B cell (primary cell): ENCODE results near the gene ATG7. TPM values are rescaled to one million over a fixed set of nuclear protein-coding genes. Genes with fewer than 3 reads are reported as not detected.

Experiments used
- ATAC-seq: fragments of 200-7000 bp; cut with Tn5 transposase; one replicate; pipeline ENCODE4 v1.10.0; 2021; ENCODE audit warnings: low read depth, mild to moderate bottlenecking, moderate number of reproducible peaks, moderate library complexity
- CTCF ChIA-PET: fragments of 350-600 bp; sonication (Branson Sonifier 250); formaldehyde crosslinking; loops from one replicate; lab custom pipeline; 2021; ENCODE audit warnings: antibody characterized with exemption, inconsistent platforms; lab: Charles Lee
- POLR2A ChIA-PET: fragments of 350-600 bp; sonication (Branson Sonifier 250); formaldehyde crosslinking; loops from one replicate; lab custom pipeline; 2021; ENCODE audit warnings: antibody characterized with exemption; lab: Charles Lee
- DNase-seq: peaks from one replicate; pipeline ENCODE4 v3.0.0; 2013
- H2AFZ ChIP-seq: 2 replicates; pipeline ENCODE4 v1.6.1; 2012; ENCODE audit warnings: mild to moderate bottlenecking, low read depth, low read length; ENCODE audit not compliant: insufficient read depth, poor library complexity, severe bottlenecking
- H3K27ac ChIP-seq, 2 donors: 1 replicate in 1 of 2; 2 replicates in 1 of 2; pipeline ENCODE4 v1.5.1; 2012 to 2013; ENCODE audit warnings: low read length in 2 of 2, mild to moderate bottlenecking in 2 of 2, moderate library complexity in 1 of 2
- H3K27me3 ChIP-seq, 4 experiments: fragments of 200-600 bp in 1 of 4; sonication (generic) in 1 of 4; replicated peaks in 1 of 4; 1 replicate in 2 of 4; 2 replicates in 2 of 4; pipeline versions ENCODE4 v1.6.1 to v1.7.0; 2013 to 2016; ENCODE audit warnings: low read length in 3 of 4, mild to moderate bottlenecking in 2 of 4, mixed read lengths in 1 of 4, moderate library complexity in 1 of 4; ENCODE audit not compliant: insufficient read depth in 4 of 4, control insufficient read depth in 3 of 4; ENCODE audit errors: control extremely low read depth in 1 of 4
- H3K36me3 ChIP-seq, 2 experiments: replicated peaks in 1 of 2; 1 replicate in 1 of 2; 2 replicates in 1 of 2; pipeline versions ENCODE4 v1.6.1 to v1.7.1; 2013; ENCODE audit warnings: low read length in 1 of 2; ENCODE audit not compliant: insufficient read depth in 2 of 2, control insufficient read depth in 1 of 2; ENCODE audit errors: control extremely low read depth in 1 of 2, extremely low read depth in 1 of 2
- H3K4me1 ChIP-seq, 2 donors: fragments of 200-600 bp in 1 of 2; sonication (generic) in 1 of 2; 1 replicate in 1 of 2; 2 replicates in 1 of 2; pipeline versions ENCODE4 v1.5.1 to v1.6.1; 2013 to 2017; ENCODE audit warnings: low read length in 2 of 2; ENCODE audit not compliant: control insufficient read depth in 2 of 2, insufficient read depth in 2 of 2
- H3K4me2 ChIP-seq: replicated peaks from 2 replicates; pipeline ENCODE3; 2012; ENCODE audit warnings: mild to moderate bottlenecking, low read depth, low read length; ENCODE audit not compliant: poor library complexity, severe bottlenecking
- H3K4me3 ChIP-seq, 5 experiments: fragments of 200-600 bp in 1 of 5; sonication (generic) in 1 of 5; 1 replicate in 3 of 5; 2 replicates in 2 of 5; pipeline versions ENCODE4 v1.5.1 to v1.7.0; 2011 to 2016; ENCODE audit warnings: low read length in 4 of 5, mild to moderate bottlenecking in 4 of 5, low read depth in 2 of 5, control low read depth in 1 of 5, moderate library complexity in 1 of 5; ENCODE audit not compliant: insufficient read depth in 1 of 5; ENCODE audit errors: control extremely low read depth in 1 of 5, extremely low read depth in 1 of 5
- H3K79me2 ChIP-seq: fragments of 200-600 bp; sonication (generic); one replicate; pipeline ENCODE4 v1.6.0; 2016; ENCODE audit warnings: low read length; ENCODE audit not compliant: control insufficient read depth, insufficient read depth
- H3K9ac ChIP-seq: fragments of 200-600 bp; sonication (generic); 2 replicates; pipeline ENCODE4 v1.6.1; 2017; ENCODE audit warnings: mild to moderate bottlenecking, low read length, moderate library complexity
- H3K9me3 ChIP-seq, 3 donors: one replicate each; pipeline versions ENCODE4 v1.6.1 to v1.7.1; 2013; ENCODE audit warnings: low read length in 2 of 3; ENCODE audit not compliant: control insufficient read depth in 2 of 3, insufficient read depth in 1 of 3; ENCODE audit errors: control extremely low read depth in 1 of 3
- H4K20me1 ChIP-seq: 2 replicates; pipeline ENCODE4 v1.6.0; 2012; ENCODE audit warnings: mild to moderate bottlenecking, low read length; ENCODE audit not compliant: insufficient read depth, control insufficient read depth, poor library complexity, severe bottlenecking
- H3K27ac Mint-ChIP-seq: one replicate; pipeline ENCODE4 v1.8.0; 2021; ENCODE audit warnings: mixed read lengths
- H3K27me3 Mint-ChIP-seq: one replicate; pipeline ENCODE4 v1.8.0; 2021; ENCODE audit warnings: mixed read lengths
- H3K4me1 Mint-ChIP-seq: one replicate; pipeline ENCODE4 v1.8.0; 2021; ENCODE audit warnings: mixed read lengths
- H3K4me3 Mint-ChIP-seq: one replicate; pipeline ENCODE4 v1.8.0; 2021; ENCODE audit warnings: mixed read lengths
- H3K9me3 Mint-ChIP-seq: one replicate; pipeline ENCODE4 v1.8.0; 2022; ENCODE audit warnings: mixed read lengths; ENCODE audit not compliant: insufficient read depth
- EZH2 ChIP-seq: IDR thresholded peaks from 2 replicates; pipeline ENCODE4 v1.6.1; 2012; ENCODE audit warnings: borderline replicate concordance, low read depth, mild to moderate bottlenecking, moderate library complexity, low read length; ENCODE audit not compliant: insufficient read depth, poor library complexity, severe bottlenecking
- WGBS: methylation state at CpG from one replicate; pipeline ENCODE4 v1.1.5; 2013; ENCODE audit warnings: missing lambda C conversion rate; ENCODE audit not compliant: insufficient coverage; 5-methylcytosine and 5-hydroxymethylcytosine counted together
- intact Hi-C: fragments of 100-400 bp; cut with micrococcal nuclease; formaldehyde crosslinking; loops from one replicate; pipeline ENCODE4 v1.10.0; 2022
- polyA plus RNA-seq: library from polyadenylated mRNA; depleted of rRNA; stranded (reverse); fragments of >200 nt; gene quantifications from 2 replicates; pipeline ENCODE4 v1.2.3, GENCODE V29; 2012
- total RNA-seq, 2 donors: library from RNA; stranded (reverse); fragments of 120-200 nt in 1 of 2; gene quantifications; 1 replicate in 1 of 2; 2 replicates in 1 of 2; pipeline versions ENCODE4 v1.2.3 to v1.2.4, GENCODE V29; 2013 to 2022
- TF ChIP-seq, protein P1 (sequence below): fragments of 200-600 bp; IDR thresholded peaks from one replicate; pipeline ENCODE4 v1.8.0; 2022; ENCODE audit warnings: antibody characterized with exemption, mild to moderate bottlenecking

Gene ATG7
- total and polyA plus RNA-seq, 2 donors (not counting 1 experiment from before 2014, with no cell fraction given), result 13.9 to 66.4 TPM

DNA sequence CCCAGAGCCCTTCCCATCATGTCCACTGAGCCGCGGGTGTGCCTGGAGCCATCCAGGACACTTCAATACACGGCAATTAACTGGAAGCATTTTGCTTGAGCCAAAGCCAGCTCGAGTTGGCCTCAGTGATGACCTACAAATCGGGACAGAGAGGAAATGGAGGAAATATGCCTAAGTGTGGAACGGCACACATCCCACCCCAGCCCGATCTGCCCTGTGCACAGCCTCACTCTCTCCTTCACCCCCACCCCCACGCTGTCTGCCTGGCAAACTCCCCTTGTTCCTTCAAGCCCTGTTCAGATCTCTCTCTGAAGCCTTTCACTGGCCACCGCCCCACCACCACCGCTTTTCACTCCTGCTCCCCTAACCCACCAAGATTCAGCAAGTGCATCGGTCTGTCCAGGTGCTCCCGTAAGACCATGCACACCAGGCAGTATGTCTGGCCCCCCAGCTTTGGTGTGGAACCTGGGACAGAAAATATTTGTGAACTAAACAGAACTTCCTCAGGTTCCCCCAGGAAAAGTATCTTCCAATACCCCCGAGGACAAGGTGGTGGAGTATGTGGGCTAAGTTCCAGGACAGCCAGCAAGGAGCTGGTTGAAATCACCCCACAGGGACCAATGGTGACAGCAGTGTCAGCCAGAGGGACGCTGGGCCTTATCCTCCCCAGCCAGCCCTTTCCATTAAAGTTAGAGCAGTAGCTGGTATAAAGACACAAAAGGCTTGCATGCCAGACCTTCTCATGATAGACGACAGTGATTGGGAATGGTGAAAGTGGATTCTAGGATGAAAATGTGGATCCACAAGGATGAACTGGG is 287.8 kb downstream of the ATG7 start:
- Histone ChIP-seq H3K79me2 (peaks cover 6% of the 10 kb centered on the region), H3K9ac (no peak overlapping the region), H4K20me1 (peaks cover 16% of the 10 kb centered on the region), H3K4me2 (no peak overlapping the region), H3K4me1 (no peaks in the 10 kb centered on the region), H3K27me3 (no peaks in the 10 kb centered on the region), H3K27ac (no peak overlapping the region), H3K36me3 (peaks cover 0 to 58% of the 10 kb centered on the region in 2 experiments), H3K9me3 (no peaks in the 10 kb centered on the region), H3K4me3 (no peak overlapping the region), H2AFZ (no peak overlapping the region)
- intact Hi-C loops, result no loop called here
- TF ChIP-seq, protein P1, sequence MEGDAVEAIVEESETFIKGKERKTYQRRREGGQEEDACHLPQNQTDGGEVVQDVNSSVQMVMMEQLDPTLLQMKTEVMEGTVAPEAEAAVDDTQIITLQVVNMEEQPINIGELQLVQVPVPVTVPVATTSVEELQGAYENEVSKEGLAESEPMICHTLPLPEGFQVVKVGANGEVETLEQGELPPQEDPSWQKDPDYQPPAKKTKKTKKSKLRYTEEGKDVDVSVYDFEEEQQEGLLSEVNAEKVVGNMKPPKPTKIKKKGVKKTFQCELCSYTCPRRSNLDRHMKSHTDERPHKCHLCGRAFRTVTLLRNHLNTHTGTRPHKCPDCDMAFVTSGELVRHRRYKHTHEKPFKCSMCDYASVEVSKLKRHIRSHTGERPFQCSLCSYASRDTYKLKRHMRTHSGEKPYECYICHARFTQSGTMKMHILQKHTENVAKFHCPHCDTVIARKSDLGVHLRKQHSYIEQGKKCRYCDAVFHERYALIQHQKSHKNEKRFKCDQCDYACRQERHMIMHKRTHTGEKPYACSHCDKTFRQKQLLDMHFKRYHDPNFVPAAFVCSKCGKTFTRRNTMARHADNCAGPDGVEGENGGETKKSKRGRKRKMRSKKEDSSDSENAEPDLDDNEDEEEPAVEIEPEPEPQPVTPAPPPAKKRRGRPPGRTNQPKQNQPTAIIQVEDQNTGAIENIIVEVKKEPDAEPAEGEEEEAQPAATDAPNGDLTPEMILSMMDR, result no peak
- no peak for TF ChIP-seq EZH2
- ChIA-PET POLR2A (no interaction called here), CTCF (no interaction called here)
- Mint-ChIP-seq H3K4me3 (no peak overlapping the region), H3K4me1 (no peaks in the 10 kb centered on the region), H3K9me3 (no peaks in the 10 kb centered on the region), H3K27ac (no peak overlapping the region), H3K27me3 (no peaks in the 10 kb centered on the region)
- WGBS, result 99% methylated on average over 5 of the region's 15 CpGs
- no peak for ATAC-seq
- no peak for DNase-seq

DNA sequence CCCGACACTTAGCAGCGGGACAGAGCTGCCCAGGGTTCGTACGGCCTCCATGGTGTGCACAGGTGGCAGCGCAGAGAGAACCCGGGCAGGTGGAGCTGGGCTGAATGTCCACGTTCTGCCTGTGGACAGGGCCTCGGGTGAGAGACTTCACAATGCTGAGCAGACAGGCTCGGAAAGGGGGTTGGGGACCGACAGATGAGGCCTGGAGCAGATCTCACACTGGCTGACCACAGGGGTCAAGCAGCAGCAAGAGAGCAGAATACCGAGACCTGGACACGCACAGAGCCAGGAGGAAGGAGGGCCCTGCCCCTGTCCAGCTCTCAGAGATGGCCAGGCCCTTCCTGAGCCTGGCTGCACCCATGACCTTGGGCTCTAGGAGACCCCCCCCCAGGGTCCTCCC is 288.5 kb downstream of the ATG7 start:
- Histone ChIP-seq H3K36me3 (peaks cover 0 to 52% of the 10 kb centered on the region in 2 experiments), H3K4me3 (no peak overlapping the region), H3K27me3 (no peaks in the 10 kb centered on the region), H3K79me2 (peaks cover 6% of the 10 kb centered on the region), H3K27ac (no peak overlapping the region), H4K20me1 (peaks cover 16% of the 10 kb centered on the region), H3K9me3 (no peaks in the 10 kb centered on the region), H3K9ac (no peak overlapping the region), H3K4me1 (no peaks in the 10 kb centered on the region), H2AFZ (no peak overlapping the region), H3K4me2 (no peak overlapping the region)
- no peak overlapping the region for H3K4me3 Mint-ChIP-seq
- no peak for DNase-seq
- over 99% methylated on average over 12 of the region's 12 CpGs for WGBS
- no peak overlapping the region for H3K27ac Mint-ChIP-seq
- no peak for TF ChIP-seq EZH2
- TF ChIP-seq, protein P1, result no peak
- ATAC-seq, result no peak
- no peaks in the 10 kb centered on the region for H3K9me3 Mint-ChIP-seq
- ChIA-PET CTCF (no interaction called here), POLR2A (no interaction called here)
- no peaks in the 10 kb centered on the region for H3K27me3 Mint-ChIP-seq
- H3K4me1 Mint-ChIP-seq, result no peaks in the 10 kb centered on the region
- intact Hi-C loops, result no loop called here
